IPS DF 4.7 (cell line): ENCODE data around the gene CFLAR.
"Not testable (repeated sequence)": the region's sequence is repeated elsewhere in the genome, so short reads cannot be mapped to it uniquely, and the experiment has no call there.

Experiments
- DNase-seq: peaks from one replicate; pipeline ENCODE4 v3.0.0-alpha.2; 2013; ENCODE audit warnings: low spot score; ENCODE audit errors: extremely low read depth

Gene CFLAR

DNA sequence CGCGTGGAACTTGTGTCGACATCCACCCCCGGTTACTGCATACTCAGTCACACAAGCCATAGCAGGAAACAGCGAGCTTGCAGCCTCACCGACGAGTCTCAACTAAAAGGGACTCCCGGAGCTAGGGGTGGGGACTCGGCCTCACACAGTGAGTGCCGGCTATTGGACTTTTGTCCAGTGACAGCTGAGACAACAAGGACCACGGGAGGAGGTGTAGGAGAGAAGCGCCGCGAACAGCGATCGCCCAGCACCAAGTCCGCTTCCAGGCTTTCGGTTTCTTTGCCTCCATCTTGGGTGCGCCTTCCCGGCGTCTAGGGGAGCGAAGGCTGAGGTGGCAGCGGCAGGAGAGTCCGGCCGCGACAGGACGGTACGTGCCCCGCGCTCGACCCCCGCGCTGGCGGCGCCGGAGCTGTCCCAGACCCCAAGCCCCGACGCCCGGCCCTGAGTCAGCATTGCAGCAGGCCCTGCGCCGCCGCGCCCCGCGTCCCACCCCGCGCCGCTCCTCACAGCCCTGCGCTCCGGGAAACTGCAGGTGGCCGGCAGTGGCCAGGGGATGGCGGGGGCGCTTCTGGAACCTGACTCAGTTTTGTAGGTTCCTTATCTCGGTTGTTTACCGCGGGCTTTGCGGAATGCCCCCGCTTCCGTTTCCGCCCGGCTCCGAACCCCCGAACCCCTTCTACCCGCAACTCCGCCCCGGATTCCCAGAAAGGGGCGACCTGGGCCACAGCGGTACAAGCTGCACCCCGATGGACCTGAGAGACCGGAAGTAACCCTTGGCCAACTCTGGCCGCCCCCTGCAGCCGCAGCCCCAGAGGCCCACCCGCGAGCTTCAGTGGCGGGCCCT, at the start of gene CFLAR:
Gene CFLAR (plus strand): TSS at position 50 of the 844 bp plus-strand sequence. CDS start 13,702 bp downstream, outside the sequence.
- no peak for DNase-seq

DNA sequence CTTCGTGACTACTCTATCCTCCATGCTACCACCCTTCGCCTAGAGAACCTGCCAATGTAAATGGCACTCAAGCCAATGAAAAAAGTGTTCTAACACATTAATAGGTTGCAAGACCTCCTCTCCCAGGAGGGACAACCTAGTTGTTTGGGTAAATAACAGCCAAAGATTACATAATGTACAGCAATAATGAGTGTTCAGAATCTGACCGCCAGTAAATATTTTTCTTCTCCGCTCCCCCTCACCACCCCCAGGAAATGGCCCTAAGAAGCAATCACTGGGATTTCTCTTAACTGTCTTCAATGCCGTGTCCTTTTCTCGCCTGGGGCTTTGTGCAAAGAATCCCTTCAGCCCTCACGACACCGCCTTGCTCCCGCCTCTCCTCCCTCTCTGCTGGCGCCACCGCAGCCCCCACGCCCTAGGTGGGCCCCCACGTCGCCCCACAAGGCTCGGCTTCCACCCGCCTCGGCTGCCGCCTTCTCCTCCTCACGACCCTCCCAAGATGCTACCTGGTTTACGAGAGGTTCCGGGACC, 45.0 kb upstream of the CFLAR start:
- DNase-seq = no peak

DNA sequence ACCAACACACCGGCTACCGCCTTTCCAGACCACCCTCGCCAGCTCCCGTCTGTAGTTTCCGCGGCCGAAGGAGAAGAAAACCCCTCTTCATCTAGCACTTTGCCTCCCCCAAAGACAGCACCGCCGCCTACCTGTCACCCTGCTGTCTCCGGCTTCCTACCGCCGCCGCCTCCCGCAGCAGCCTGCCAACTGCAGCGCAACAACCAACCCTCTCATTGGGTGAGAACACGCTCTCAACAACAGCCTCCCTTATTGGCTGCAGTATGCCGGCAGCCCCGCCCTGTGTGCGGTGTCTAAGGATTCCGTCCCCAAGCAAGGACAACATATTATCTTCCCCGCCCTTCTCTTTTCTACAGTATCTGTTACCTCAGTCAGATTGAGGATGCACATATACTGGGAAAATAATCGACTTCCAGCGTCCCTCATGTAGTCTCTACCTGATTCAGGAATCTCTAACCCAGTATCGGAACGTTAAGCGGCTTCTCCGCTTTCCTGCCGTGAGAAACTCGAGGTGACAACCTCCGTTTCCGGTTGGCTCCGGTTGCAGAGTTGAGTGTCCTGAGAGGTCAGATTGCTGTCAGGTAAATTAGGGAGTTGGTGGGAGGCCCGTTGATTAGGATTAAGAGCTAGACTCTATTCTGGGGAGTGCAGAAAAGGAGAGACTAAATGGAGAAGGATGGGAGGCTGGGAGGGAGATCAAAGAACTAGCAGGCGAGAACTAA, 44.3 kb upstream of the CFLAR start, which contains the start of the genes HYCC2 and NDUFB3:
Gene HYCC2 (minus strand): TSS at position 193 of the 722 bp plus-strand sequence. CDS start 47,662 bp downstream, outside the sequence.
Gene NDUFB3 (plus strand): TSS at position 523 of the 722 bp plus-strand sequence. CDS start 6,882 bp downstream, outside the sequence.
- DNase-seq = peak; percentile 78

DNA sequence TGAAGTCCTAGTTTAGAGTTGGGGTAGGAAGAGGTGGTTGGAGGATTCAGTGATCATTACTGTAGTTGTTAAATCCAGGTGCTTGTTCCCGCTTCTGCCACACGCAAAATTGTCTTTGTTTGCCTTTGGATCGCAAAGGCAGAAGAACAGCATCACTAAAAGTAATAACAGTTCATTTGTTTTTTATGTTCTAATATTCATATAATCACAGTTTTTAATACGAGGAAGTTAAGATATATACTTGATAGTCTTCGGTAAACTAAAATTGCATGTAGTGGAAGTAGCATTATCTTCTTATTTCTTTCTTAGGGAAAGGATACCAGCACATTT, 43.8 kb upstream of the CFLAR start:
- no peak for DNase-seq

DNA sequence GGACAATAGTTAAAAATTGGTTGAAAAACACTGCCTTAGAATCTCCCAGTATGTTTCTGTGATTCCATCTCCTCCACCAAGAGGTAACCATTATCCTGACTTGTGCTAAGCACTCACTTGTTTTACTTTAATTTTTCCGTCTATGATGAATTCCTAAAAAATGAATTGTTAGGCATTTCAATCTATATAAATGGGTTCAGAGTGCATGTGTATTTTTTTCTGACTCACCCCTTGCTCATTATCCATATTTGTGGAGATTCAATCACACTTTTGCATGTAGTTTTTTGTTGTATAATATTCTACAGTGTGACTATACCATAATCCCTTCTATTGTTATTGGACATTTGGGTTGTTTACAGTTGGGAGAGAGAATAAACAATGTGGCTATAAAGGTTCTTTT, 42.9 kb upstream of the CFLAR start:
- no peak for DNase-seq

DNA sequence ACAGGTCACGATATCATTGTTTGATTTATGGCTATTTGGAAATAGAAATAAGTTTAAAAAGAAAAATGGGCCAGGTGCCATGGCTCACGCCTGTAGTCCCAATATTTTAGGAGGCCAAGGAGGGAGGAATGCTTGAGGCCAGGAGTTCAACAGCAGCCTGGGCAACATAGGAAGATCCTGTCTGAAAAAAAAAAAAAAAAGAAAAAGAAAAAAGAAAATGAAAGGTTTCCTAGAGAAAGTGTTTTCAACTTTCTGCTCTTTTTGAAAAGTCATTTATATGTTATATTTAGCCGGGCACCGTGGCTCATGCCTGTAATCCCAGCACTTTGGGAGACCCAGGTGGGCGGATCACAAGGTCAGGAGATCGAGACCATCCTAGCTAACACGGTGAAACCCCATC, 41.0 kb upstream of the CFLAR start:
- no peak for DNase-seq

DNA sequence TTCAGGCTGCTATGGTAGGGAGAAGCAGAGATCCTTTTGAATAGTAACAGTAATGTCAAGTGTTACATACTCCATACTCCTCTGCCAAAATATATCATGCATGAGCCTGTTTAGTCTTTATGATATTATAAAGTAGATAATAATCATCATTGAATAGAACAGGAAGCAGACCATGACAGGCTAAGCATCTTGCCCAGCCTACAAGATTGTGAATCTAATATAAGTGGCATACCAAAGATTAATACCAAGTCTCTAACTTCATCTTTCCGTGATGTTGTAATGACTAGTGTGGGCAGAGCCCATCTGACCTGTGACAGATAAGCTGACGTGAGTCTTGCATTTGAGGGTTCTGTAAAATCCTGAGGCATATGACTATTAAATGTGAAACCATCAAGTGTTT, 31.1 kb upstream of the CFLAR start:
- DNase-seq = no peak

DNA sequence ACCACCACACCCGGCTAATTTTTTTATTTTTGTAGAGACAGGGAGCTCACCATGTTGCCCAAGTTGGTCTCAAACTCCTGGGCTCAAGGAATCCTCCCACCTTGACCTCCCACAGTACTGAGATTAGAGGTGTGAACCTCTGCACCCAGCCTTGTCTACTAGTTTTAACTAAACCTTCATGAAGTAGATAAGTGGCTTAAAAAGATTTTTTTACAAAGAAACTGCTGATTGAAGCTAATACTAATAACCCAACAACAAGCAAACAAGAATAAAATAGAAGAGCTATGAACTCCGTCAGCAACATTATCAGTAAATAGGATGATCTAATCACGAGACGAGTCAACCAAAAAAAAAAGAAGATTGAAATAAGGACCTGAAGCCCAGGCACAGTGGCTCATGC, 25.4 kb upstream of the CFLAR start:
- DNase-seq = no peak

DNA sequence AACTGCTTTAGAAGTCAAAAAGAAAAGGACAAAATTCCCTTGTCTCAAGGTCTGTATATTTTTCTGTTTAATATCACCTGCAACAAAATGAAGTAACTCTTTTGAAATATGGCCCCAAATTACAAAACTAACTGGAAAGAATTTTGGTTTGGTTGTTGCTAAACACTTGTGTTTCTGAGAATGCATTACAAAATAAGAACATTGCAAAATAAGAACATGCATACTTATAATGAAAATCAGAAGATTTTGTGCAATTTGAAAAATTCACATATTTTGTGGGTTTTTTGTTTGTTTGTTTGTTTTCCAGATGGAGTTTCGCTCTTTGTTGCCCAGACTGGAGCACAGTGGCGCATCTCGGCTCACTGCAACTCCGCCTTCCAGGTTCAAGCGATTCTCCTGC, 22.4 kb upstream of the CFLAR start:
- no peak for DNase-seq

DNA sequence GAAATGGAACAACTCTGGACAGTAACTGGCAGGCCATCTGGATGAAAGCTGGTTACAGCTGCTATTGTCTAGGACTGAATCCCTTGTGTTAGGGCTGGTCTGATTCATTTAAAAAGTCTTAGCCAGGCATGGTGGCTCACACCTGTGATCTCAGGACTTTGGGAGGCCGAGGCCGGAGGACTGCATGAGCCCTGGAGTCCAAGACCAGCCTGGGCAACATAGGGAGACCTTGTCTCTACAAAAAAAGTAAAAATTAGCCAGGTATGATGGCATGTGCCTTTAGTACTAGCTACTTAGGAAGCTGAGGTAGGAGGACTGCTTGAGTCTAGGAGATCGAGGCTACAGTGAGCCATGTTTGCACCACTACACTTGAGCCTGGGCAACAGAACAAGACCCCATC, 15.5 kb upstream of the CFLAR start:
- no peak for DNase-seq

DNA sequence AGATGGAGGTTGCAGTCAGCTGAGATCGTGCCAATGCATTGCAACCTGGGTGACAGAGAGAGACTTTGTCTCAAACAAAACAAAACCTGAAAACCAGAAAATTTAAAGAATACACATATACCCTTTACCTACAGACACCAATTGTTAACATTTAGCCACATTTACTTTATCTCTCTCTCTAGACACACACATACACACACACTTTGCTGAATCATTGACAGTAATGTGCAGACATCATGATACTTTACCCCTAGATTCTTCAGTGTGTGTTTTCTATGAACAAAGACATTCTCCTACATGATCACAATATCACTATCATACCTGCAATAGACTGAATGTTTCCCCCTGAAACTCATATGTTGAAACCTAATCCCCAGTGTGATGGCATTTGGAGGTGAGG, 10.2 kb upstream of the CFLAR start:
- DNase-seq = no peak

DNA sequence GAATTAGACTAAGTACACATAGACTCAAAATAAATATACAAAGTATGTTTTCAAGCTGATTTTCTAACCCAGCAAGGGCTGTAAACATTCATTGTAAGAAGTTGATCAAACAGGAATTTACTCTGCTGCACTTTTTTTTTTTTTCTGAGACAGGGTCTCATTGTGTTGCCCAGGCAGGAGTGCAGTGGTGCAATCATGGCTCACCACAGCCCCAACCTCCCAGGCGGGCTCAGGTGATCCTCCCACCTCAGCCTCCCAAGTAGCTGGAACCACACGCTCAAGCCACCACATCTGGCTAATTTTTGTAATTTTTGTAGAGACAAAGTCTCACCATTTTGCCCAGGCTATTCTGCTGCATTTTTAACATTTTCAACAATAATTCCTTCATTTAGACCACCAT, 8.3 kb upstream of the CFLAR start:
- DNase-seq = no peak

DNA sequence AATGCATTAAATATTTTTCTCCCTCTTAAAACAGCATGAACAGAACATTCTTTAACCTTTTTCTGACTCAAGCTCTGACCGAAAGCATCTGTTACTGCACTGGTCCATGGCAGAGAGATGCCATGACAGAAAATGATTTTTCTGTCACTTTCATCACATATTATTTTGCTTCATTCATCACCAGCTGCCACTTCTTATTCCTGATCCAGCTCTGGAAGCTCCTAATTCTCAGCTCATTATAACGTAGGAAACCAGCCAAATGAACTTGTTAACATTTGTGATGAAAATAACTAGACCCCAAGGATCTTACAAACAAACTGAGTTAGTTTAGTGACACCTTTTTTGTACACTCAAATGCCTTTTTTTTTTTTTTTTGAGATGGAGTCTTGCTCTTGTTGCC, 7.6 kb upstream of the CFLAR start:
- DNase-seq = no peak

DNA sequence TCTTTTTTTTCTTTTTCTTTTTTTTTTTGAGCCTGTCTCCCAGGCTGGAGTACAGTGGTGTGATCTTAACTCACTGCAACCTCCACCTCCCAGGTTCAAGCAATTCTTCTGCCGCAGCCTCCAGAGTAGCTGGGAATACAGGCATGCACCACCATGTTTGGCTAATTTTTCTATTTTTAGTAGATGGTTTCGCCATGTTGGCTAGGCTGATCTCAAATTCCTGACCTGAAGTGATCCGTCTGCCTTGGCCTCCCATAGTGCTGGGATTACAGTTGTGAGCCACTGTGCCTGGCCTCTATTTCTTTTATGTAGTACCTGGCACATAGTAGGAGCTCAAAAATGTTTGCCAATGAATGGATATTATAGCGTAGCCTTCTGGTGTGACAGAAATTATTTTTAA, 6.8 kb upstream of the CFLAR start:
- no peak for DNase-seq

DNA sequence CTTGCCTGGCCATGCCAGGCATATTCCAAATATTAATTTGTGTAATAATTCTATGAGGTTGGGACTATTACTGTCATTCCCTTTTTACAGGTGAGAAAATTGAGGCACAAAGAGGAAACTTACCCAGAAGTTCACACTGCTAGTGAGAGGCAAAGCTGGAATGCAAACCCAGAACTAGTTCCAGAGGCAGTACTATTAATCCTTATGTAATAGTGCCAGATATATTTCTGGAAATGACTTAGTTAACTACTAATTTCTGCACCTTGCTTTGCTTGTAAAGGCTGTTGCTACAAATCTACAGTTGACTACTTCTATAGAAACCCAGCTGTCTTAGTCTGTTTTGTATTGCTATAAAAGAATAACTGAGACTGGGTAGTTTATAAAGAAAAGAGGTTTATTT, 5.3 kb upstream of the CFLAR start:
- DNase-seq = no peak

DNA sequence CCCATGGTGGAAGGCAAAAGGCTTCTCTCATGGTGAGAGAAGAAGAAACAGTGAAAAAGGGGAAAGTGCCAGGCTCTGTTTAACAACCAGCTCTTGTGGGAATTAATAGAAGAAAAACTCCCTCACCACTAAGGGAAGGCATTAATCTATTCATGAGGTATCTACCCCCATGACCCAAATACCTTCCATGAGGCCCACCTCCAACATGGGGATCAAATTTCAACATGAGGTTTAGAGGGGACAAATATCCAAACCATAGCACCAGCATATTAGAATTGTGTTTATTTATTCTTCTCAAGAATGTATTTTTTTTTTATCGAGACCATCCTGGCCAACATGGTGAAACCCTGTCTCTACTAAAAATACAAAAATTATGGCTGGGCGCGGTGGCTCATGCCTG, 4.9 kb upstream of the CFLAR start:
- DNase-seq = no peak

DNA sequence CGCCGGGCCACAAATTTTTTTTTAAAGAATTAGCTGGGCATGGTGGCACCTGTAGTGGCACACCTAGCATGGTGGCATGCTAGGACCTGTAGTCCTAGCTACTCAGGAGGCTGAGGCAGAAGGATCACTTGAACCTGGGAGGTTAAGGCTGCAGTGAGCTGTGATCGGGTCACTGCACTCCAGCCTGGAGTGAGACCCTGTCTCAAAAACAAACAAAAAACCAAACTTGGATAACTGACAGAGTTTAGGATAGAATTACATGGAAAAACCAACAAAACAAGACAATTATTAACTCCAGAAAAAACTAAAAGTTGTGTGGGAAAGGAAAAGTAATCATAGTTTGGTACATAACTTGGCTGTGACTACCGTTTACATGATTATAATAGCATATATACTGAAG, 1.6 kb upstream of the CFLAR start:
- DNase-seq = no peak

DNA sequence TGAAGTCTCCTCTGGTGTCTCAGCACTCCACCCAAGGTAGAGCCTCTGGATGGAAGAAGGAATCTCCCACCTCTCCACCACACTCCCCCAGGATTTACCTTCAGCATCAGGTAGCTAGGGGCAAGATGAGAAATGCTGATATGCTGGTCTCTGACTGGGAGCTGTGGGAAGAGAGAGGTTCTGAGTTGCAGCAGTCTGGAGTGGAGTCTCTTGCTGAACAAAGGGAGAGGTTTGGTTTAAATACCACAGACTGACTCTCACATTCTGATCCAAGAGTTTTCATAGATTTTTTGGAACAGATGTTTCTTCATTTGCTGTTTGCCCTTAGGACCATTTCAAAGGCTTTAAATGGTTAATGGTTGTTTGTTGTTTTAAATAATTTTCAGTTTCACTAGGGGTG, 1.1 kb upstream of the CFLAR start:
- DNase-seq = no peak

DNA sequence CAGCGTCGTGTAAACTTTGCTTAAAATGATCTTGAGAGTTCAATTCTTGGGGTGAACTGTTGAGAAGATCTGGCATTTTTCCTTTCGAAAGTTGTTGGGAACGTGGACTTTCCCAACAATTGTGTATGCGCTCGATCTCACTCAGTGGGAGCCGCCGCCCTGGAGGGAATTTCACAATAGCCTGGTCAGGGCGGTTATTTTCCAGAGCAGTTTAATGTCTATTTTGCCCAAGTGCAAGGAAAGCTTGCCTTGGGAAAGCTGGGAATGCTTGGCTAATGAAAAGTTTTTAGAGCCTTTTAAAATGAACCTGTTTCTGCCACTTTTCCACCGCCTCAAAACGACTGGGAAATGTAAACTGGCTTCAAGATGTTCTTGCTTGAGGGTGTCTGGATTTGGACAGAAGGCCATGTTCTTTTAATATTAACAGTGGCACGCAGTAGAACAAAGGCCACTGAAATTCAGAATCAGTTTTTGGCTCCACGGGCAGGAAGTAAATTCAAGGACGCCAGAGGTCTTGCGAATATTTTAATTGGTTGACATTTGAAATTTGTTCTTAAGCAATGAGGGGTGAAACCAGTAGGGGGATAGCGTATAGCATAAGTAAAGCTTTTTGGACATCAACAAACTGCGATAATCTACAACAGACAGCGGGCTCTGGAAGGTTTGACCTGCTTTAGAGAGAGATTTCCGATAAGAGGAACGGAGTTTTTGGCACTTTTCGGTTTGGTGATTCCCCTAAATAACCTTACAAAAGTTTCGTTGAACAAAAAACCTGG, 1.2 kb downstream of the CFLAR start:
- DNase-seq = no peak

DNA sequence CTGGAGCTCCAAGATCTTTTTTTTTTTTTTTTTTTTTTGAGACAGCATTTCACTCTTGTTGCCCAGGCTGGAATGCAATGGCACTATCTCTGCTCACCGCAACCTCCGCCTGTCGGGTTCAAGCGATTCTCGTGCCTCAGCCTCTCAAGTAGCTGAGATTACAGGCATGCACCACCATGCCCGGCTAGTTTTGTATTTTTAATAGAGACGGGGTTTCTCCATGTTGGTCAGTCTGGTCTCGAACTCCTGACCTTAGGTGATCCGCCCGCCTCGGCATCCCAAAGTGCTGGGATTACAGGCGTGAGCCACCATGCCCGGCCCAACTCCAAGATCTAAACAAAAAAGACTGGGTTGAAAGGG, 1.8 kb downstream of the CFLAR start:
- DNase-seq = not testable (repeated sequence)

DNA sequence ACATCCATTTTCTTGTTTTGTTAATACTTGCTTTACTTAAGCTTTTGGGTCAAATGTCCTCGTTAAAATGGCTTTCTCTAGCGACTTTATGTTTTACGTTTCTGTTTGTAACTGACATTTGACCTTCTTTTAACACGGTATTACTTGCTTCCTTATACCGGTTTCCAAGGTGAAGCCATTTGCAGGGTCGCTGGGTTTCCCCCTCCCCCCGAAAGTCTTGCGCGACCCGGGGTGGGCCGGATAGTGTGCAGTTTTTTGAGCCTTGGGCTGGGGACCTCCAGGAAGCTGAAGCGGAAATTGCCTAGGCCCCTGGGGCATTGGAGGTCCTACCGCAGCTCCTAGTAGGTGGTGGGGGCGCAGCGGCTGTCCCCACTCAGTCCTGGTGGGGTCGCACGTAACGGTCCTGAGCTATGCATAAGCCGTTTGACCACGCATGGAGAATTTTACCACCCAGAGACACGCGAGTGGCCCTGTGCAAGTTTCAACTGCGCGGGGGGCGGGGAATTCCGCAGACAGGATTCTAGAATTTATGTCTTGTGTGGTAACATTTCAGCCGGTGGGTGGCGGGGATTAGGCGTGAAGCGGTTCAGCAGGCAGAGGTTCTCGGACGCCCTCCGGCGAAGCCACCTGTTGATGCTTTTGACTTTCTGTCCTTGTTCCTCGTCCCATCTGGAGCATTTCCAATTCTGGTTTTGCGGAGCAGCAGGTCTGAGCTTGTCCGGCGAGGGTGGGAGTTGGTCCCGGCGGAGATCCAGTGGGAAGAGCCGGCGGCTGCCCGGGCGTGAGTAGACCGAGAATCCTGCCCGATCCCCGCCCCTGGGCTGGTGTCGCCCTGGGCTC, 2.4 kb downstream of the CFLAR start:
- DNase-seq = no peak
